H7 (cell line): ENCODE results near the gene STRIP2. TPM values are rescaled to one million over a fixed set of nuclear protein-coding genes. Genes with fewer than 3 reads are reported as not detected.
"Not testable (repeated sequence)": the region's sequence is repeated elsewhere in the genome, so short reads cannot be mapped to it uniquely, and the experiment has no call there.

ENCODE experiments used
- DNase-seq: peaks from one replicate; pipeline ENCODE4 v3.0.0; 2012
- H3K27me3 ChIP-seq: 2 replicates; pipeline ENCODE4 v1.6.0; 2011; ENCODE audit warnings: mild to moderate bottlenecking, low read length; ENCODE audit not compliant: control insufficient read depth, insufficient read depth
- H3K36me3 ChIP-seq: replicated peaks from 2 replicates; pipeline ENCODE4 v1.5.1; 2011; ENCODE audit warnings: low read length; ENCODE audit not compliant: control insufficient read depth, insufficient read depth
- H3K4me3 ChIP-seq: 2 replicates; pipeline ENCODE4 v1.5.1; 2011; ENCODE audit warnings: low read depth, mild to moderate bottlenecking, control low read depth, low read length, moderate library complexity; ENCODE audit not compliant: insufficient read depth
- total RNA-seq: library from RNA; depleted of rRNA; stranded (reverse); fragments of >200 nt; shearing (Covaris generic); gene quantifications from 2 replicates; pipeline ENCODE4 v1.2.3, GENCODE V29; 2014; rRNA removed

The STRIP2 gene
- total RNA-seq, 1 experiment from 2014 or later = 5.1 TPM

GRCh38 chr7:129530795-129531391, 96.7 kb downstream of the STRIP2 start:
- no peak for DNase-seq
- Histone ChIP-seq H3K4me3 (no peak overlapping the region), H3K27me3 (no peaks in the 10 kb centered on the region), H3K36me3 (no peaks in the 10 kb centered on the region)

GRCh38 chr7:129531721-129532120, 97.5 kb downstream of the STRIP2 start:
- DNase-seq = no peak
- Histone ChIP-seq H3K4me3 (no peak overlapping the region), H3K36me3 (no peaks in the 10 kb centered on the region), H3K27me3 (no peaks in the 10 kb centered on the region)

- Histone ChIP-seq H3K27me3 (no peaks in the 10 kb centered on the region), H3K36me3 (no peaks in the 10 kb centered on the region), H3K4me3 (no peak overlapping the region)
- DNase-seq = no peak
Observed at GRCh38 chr7:129532375-129532774, 98.1 kb downstream of the STRIP2 start.

GRCh38 chr7:129534558-129535274, 100.5 kb downstream of the STRIP2 start:
- not testable (repeated sequence) for DNase-seq, H3K4me3 ChIP-seq, H3K27me3 ChIP-seq, H3K36me3 ChIP-seq

- no peak for DNase-seq
- Histone ChIP-seq H3K36me3 (no peaks in the 10 kb centered on the region), H3K4me3 (no peak overlapping the region), H3K27me3 (no peaks in the 10 kb centered on the region)
Observed at GRCh38 chr7:129535896-129536295, 101.7 kb downstream of the STRIP2 start.

- H3K4me3 ChIP-seq = no peak overlapping the region
- no peaks in the 10 kb centered on the region for H3K36me3 ChIP-seq
- DNase-seq = peak; percentile 10
- H3K27me3 ChIP-seq = no peaks in the 10 kb centered on the region
Observed at GRCh38 chr7:129536323-129536722, 102.1 kb downstream of the STRIP2 start.

Other genes starting within 250 kb of the STRIP2 start
- gene SMO, start 245.8 kb upstream of the STRIP2 start, total RNA-seq = 44.9 and 49.6 TPM in 2 replicates
- 14.2 and 26.9 TPM in 2 replicates for gene AHCYL2, start 209.4 kb upstream of the STRIP2 start, total RNA-seq
- not detected in 2 replicates for gene SMKR1, start 68.1 kb downstream of the STRIP2 start, total RNA-seq
- 13.7 and 21.1 TPM in 2 replicates for gene NRF1, start 177.3 kb downstream of the STRIP2 start, total RNA-seq